GM12878 (cell line): ENCODE results near the gene MMP27. TPM values are rescaled to one million over a fixed set of nuclear protein-coding genes. Genes with fewer than 3 reads are reported as not detected.

ENCODE experiments used
- ATAC-seq: fragments of 200-7000 bp; cut with Tn5 transposase; 3 replicates; pipeline ENCODE4 v1.9.1; 2020; ENCODE audit warnings: mild to moderate bottlenecking, moderate library complexity
- BruUV-seq: library from RNA; stranded (reverse); fragments of 400-500 nt; replicated peaks from 2 replicates; lab custom pipeline; 2021; lab: Mats Ljungman, UMichigan
- CTCF ChIA-PET: fragments of 300-600 bp; sonication (Branson Sonifier 250); formaldehyde crosslinking; extraction: SDS; loops from one replicate; lab custom pipeline; 2021; ENCODE audit warnings: inconsistent platforms; lab: Yijun Ruan, JAX
- POLR2A ChIA-PET: fragments of 350-600 bp; formaldehyde crosslinking; extraction: SDS; loops from one replicate; lab custom pipeline; 2021; ENCODE audit warnings: inconsistent platforms; lab: Charles Lee
- RAD21 ChIA-PET: fragments of 300-600 bp; sonication (Branson Sonifier 250); formaldehyde crosslinking; loops from one replicate; lab custom pipeline; 2023; ENCODE audit warnings: antibody characterized with exemption; ENCODE audit not compliant: unreplicated experiment; lab: Charles Lee
- SMC1A ChIA-PET: fragments of 300-600 bp; sonication (Branson Sonifier 250); formaldehyde crosslinking; loops from one replicate; lab custom pipeline; 2023; ENCODE audit not compliant: unreplicated experiment, uncharacterized antibody; lab: Charles Lee
- DNase-seq: peaks from one replicate; pipeline ENCODE4 v3.0.0-alpha.2; 2011; ENCODE audit warnings: low read depth, low spot score
- FAIRE-seq: peaks from 3 replicates; lab custom pipeline; 2011; peaks lifted over from hg19 to GRCh38; lab: Jason Lieb, UNC
- H2AFZ ChIP-seq: 2 replicates; pipeline ENCODE4 v1.6.0; 2011; ENCODE audit warnings: low read depth, low read length, control low read depth; ENCODE audit not compliant: control insufficient read depth
- H3K27ac ChIP-seq: 2 replicates; pipeline ENCODE4 v1.5.1; 2011; ENCODE audit warnings: control low read depth; ENCODE audit not compliant: control insufficient read depth, insufficient read depth
- H3K27me3 ChIP-seq, 2 experiments: replicated peaks in 1 of 2; 2 replicates each; pipeline versions ENCODE4 v1.6.0 to v1.6.1; 2011; ENCODE audit warnings: low read length in 1 of 2; ENCODE audit not compliant: control insufficient read depth in 2 of 2, insufficient read depth in 2 of 2
- H3K36me3 ChIP-seq, 2 experiments: 2 replicates each; pipeline ENCODE4 v1.5.1; 2011; ENCODE audit warnings: low read length in 1 of 2; ENCODE audit not compliant: control insufficient read depth in 2 of 2, insufficient read depth in 2 of 2
- H3K4me1 ChIP-seq: 2 replicates; pipeline ENCODE4 v1.6.1; 2011; ENCODE audit warnings: mild to moderate bottlenecking, low read length, moderate library complexity, mixed read lengths; ENCODE audit not compliant: control insufficient read depth, insufficient read depth
- H3K4me2 ChIP-seq: 2 replicates; pipeline ENCODE4 v1.6.0; 2011; ENCODE audit warnings: control low read depth; ENCODE audit not compliant: control insufficient read depth, insufficient read depth
- H3K4me3 ChIP-seq: fragments of 200-600 bp; sonication (generic); 2 replicates; pipeline ENCODE4 v1.5.1; 2016
- H3K79me2 ChIP-seq: 2 replicates; pipeline ENCODE4 v1.6.0; 2011; ENCODE audit warnings: low read length; ENCODE audit not compliant: control insufficient read depth, insufficient read depth
- H3K9ac ChIP-seq: 2 replicates; pipeline ENCODE4 v1.8.0; 2011; ENCODE audit warnings: low read length, control low read depth, mixed read lengths; ENCODE audit not compliant: control insufficient read depth, insufficient read depth
- H3K9me3 ChIP-seq: replicated peaks from 3 replicates; pipeline ENCODE4 v1.5.1; 2011; ENCODE audit warnings: mild to moderate bottlenecking, low read length; ENCODE audit not compliant: control insufficient read depth, insufficient read depth
- H4K20me1 ChIP-seq: 2 replicates; pipeline ENCODE4 v1.6.0; 2011; ENCODE audit not compliant: control insufficient read depth, insufficient read depth
- CUX1 ChIP-seq: IDR thresholded peaks from 2 replicates; pipeline ENCODE4 v1.6.1; 2012; ENCODE audit warnings: improper control_type of control experiment, low read depth, low read length; ENCODE audit not compliant: insufficient replicate concordance
- WGBS: methylation state at CpG from one replicate; pipeline ENCODE4 v1.1.6; 2016; ENCODE audit warnings: low lambda C conversion rate; ENCODE audit not compliant: insufficient replicate concordance, insufficient coverage; ENCODE audit errors: missing lambda C conversion rate; 5-methylcytosine and 5-hydroxymethylcytosine counted together
- in situ Hi-C: fragments of 300-500 bp; cut with MboI; formaldehyde crosslinking; loops from 9 replicates; pipeline ENCODE4 v1.14.3; 2018; ENCODE audit warnings: mixed read lengths
- intact Hi-C: fragments of 100-400 bp; cut with micrococcal nuclease; formaldehyde crosslinking; loops from one replicate; pipeline ENCODE4 v1.14.2; 2022; ENCODE audit not compliant: unreplicated experiment
- polyA plus RNA-seq, 11 experiments: library from polyadenylated mRNA; depleted of rRNA in 4 of 11; unstranded in 6 of 11; stranded (reverse) in 5 of 11; fragments of >200 nt; fragmentation: Nextera tagmentation in 4 of 11; fragmentation: Illumina TruSeq in 1 of 11; extraction: Ambion mirVana in 4 of 11; extraction: Trizol in 1 of 11; gene quantifications; 1 replicate in 1 of 11; 2 replicates in 10 of 11; pipeline versions ENCODE4 v1.2.1 to v1.2.3, GENCODE V29; 2011 to 2016; ENCODE audit warnings: inconsistent platforms in 2 of 11, missing spikeins in 2 of 11, low read depth in 1 of 11
- total RNA-seq, 4 experiments: library from RNA; depleted of rRNA in 3 of 4; stranded (reverse); fragments of >200 nt in 3 of 4; fragmentation: Illumina TruSeq in 1 of 4; extraction: Trizol in 1 of 4; gene quantifications; 2 replicates each; pipeline versions ENCODE4 v1.2.1 to v1.2.3, GENCODE V29; 2013 to 2021

MMP27 gene
- total and polyA plus RNA-seq, 10 of the 15 experiments (the other 5 are each of a cell fraction or from before 2014, with no cell fraction given), result not detected

- Histone ChIP-seq H3K9me3 (no peaks in the 10 kb centered on the region), H2AFZ (no peak overlapping the region), H3K79me2 (no peaks in the 10 kb centered on the region), H3K4me2 (no peak overlapping the region), H3K4me1 (no peaks in the 10 kb centered on the region), H4K20me1 (no peaks in the 10 kb centered on the region), H3K4me3 (no peak overlapping the region), H3K9ac (no peak overlapping the region), H3K36me3 (no peaks in the 10 kb centered on the region), H3K27me3 (peaks cover 0 to 7% of the 10 kb centered on the region in 2 experiments; a peak in 2 of 4 replicates), H3K27ac (no peak overlapping the region)
- FAIRE-seq (no peak), ATAC-seq (no peak), DNase-seq (no peak)
- intact Hi-C loops, result no loop called here
- 18% methylated on average over 3 of the region's 3 CpGs for WGBS
- no peak for TF ChIP-seq CUX1
- RAD21 ChIA-PET, result no interaction called here
- no TSS peak for BruUV-seq
- CTCF ChIA-PET, result no interaction called here
- in situ Hi-C loops, result no loop called here
- POLR2A ChIA-PET, result no interaction called here
- SMC1A ChIA-PET, result no interaction called here
Measured at GRCh38 chr11:102695201-102695600, 10.4 kb downstream of the MMP27 start.
